Endodermal cell (in vitro differentiated cells): ENCODE data around the gene TIMM8B. TPM values are rescaled to one million over a fixed set of nuclear protein-coding genes. Genes with fewer than 3 reads are reported as not detected.
"Not testable (repeated sequence)": the region's sequence is repeated elsewhere in the genome, so short reads cannot be mapped to it uniquely, and the experiment has no call there.

ENCODE experiments used
- DNase-seq: peaks from one replicate; pipeline ENCODE4 v3.0.0-alpha.2; 2017
- H3K27ac ChIP-seq: 2 replicates; pipeline ENCODE4 v1.5.1; 2013; ENCODE audit warnings: mild to moderate bottlenecking, low read depth, low read length, moderate library complexity
- H3K27me3 ChIP-seq: 2 replicates; pipeline ENCODE4 v1.6.1; 2013; ENCODE audit warnings: mild to moderate bottlenecking, low read length, moderate library complexity; ENCODE audit not compliant: insufficient read depth, control insufficient read depth, poor library complexity, severe bottlenecking
- H3K36me3 ChIP-seq: 2 replicates; pipeline ENCODE4 v1.7.0; 2013; ENCODE audit warnings: mild to moderate bottlenecking, low read length, moderate library complexity; ENCODE audit not compliant: control insufficient read depth, insufficient read depth
- H3K4me1 ChIP-seq: one replicate; pipeline ENCODE4 v1.7.0; 2013; ENCODE audit warnings: low read length; ENCODE audit not compliant: control insufficient read depth, insufficient read depth
- H3K4me3 ChIP-seq: 2 replicates; pipeline ENCODE4 v1.5.1; 2013; ENCODE audit warnings: mild to moderate bottlenecking, low read length, moderate library complexity
- H3K9ac ChIP-seq: 2 replicates; pipeline ENCODE4 v1.6.1; 2013; ENCODE audit warnings: mild to moderate bottlenecking, low read length, moderate library complexity; ENCODE audit not compliant: poor library complexity, severe bottlenecking; ENCODE audit errors: extremely low read depth
- H3K9me3 ChIP-seq: 2 replicates; pipeline ENCODE4 v1.6.1; 2013; ENCODE audit warnings: mild to moderate bottlenecking, low read length, moderate library complexity; ENCODE audit not compliant: control insufficient read depth
- H3K27ac Mint-ChIP-seq: 2 replicates; pipeline ENCODE4 v1.8.0; 2020; ENCODE audit warnings: mixed read lengths
- H3K27me3 Mint-ChIP-seq: 2 replicates; pipeline ENCODE4 v1.8.0; 2021; ENCODE audit warnings: mild to moderate bottlenecking, mixed read lengths; ENCODE audit not compliant: insufficient read depth
- H3K36me3 Mint-ChIP-seq: 2 replicates; pipeline ENCODE4 v1.8.0; 2020; ENCODE audit warnings: low read depth, mixed read lengths
- H3K4me1 Mint-ChIP-seq: 2 replicates; pipeline ENCODE4 v1.8.0; 2020; ENCODE audit warnings: mixed read lengths
- H3K4me3 Mint-ChIP-seq: 2 replicates; pipeline ENCODE4 v1.8.0; 2020; ENCODE audit warnings: mild to moderate bottlenecking, moderate library complexity, mixed read lengths
- H3K9me3 Mint-ChIP-seq: 2 replicates; pipeline ENCODE4 v1.8.0; 2020; ENCODE audit warnings: mild to moderate bottlenecking, mixed read lengths
- CTCF ChIP-seq: fragments of 200-600 bp; sonication (generic); conservative IDR thresholded peaks from 2 replicates; pipeline ENCODE4 v1.5.0; 2021; ENCODE audit warnings: antibody characterized with exemption, mild to moderate bottlenecking
- WGBS, 2 experiments: methylation state at CpG; one replicate each; pipeline versions ENCODE4 v1.1.5 to v1.1.7; 2013; ENCODE audit warnings: missing lambda C conversion rate in 2 of 2, mixed read lengths in 1 of 2; ENCODE audit not compliant: insufficient coverage in 1 of 2, insufficient read length in 1 of 2; 5-methylcytosine and 5-hydroxymethylcytosine counted together
- total RNA-seq, 2 donors: library from RNA; stranded (reverse); fragmentation: NEBNext Ultra II Directional in 1 of 2; extraction: Animal tissue kit (Norgen Biotek cat#: 25700) in 1 of 2; gene quantifications; 2 replicates in 1 of 2; 3 replicates in 1 of 2; pipeline ENCODE4 v1.2.1, GENCODE V29; 2021

TIMM8B gene
- total RNA-seq, 2 donors from 2014 or later, result 65.1 to 71.3 TPM

GRCh38 chr11:112097734-112098528 is 11.4 kb upstream of the TIMM8B start:
- H3K4me3 Mint-ChIP-seq, result no peak overlapping the region
- Histone ChIP-seq H3K4me3 (no peak overlapping the region), H3K27ac (no peak overlapping the region), H3K9me3 (no peaks in the 10 kb centered on the region), H3K4me1 (no peaks in the 10 kb centered on the region), H3K9ac (no peak overlapping the region), H3K27me3 (no peaks in the 10 kb centered on the region), H3K36me3 (peaks cover 8% of the 10 kb centered on the region)
- H3K9me3 Mint-ChIP-seq, result no peaks in the 10 kb centered on the region
- no peak for DNase-seq
- H3K4me1 Mint-ChIP-seq, result no peaks in the 10 kb centered on the region
- no peak for TF ChIP-seq CTCF
- WGBS, 2 experiments, result 94 to 95% methylated on average over 9 to 11 of the region's 11 CpGs
- peaks cover 17% of the 10 kb centered on the region for H3K36me3 Mint-ChIP-seq
- H3K27ac Mint-ChIP-seq, result no peak overlapping the region
- H3K27me3 Mint-ChIP-seq, result no peaks in the 10 kb centered on the region

- Histone ChIP-seq H3K4me1 (no peaks in the 10 kb centered on the region), H3K4me3 (no peak overlapping the region), H3K9ac (no peak overlapping the region), H3K36me3 (peaks cover 26% of the 10 kb centered on the region), H3K9me3 (no peaks in the 10 kb centered on the region), H3K27me3 (no peaks in the 10 kb centered on the region), H3K27ac (no peak overlapping the region)
- H3K27me3 Mint-ChIP-seq, result no peaks in the 10 kb centered on the region
- peaks cover 31% of the 10 kb centered on the region for H3K36me3 Mint-ChIP-seq
- no peaks in the 10 kb centered on the region for H3K4me1 Mint-ChIP-seq
- no peak overlapping the region for H3K4me3 Mint-ChIP-seq
- no peak for DNase-seq
- no peak overlapping the region for H3K27ac Mint-ChIP-seq
- TF ChIP-seq CTCF, result no peak
- no peaks in the 10 kb centered on the region for H3K9me3 Mint-ChIP-seq
Measured at GRCh38 chr11:112096194-112096593, 9.6 kb upstream of the TIMM8B start.

DNA sequence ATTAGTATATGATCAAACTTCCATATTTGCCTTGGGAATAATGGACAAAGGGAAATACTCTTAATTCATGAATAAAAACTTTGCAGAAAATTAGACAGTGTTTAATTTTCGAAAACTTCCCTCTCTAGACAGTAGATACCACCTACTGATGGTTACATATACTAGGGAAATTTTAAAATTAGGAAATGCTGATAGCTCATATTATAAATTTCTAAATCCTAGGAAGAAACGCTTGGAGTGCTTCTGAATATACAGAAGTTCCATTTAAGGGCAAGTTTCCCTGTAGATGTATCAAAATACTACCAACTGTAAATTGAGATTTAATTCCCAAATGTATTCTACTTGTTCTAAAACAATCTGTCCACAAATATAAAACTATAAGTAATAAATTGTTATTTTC is 8.7 kb upstream of the TIMM8B start:
- H3K27me3 Mint-ChIP-seq, H3K27ac Mint-ChIP-seq, DNase-seq, H3K9me3 Mint-ChIP-seq, H3K27ac ChIP-seq, H3K4me1 ChIP-seq, H3K9me3 ChIP-seq, H3K4me3 Mint-ChIP-seq, H3K27me3 ChIP-seq, H3K4me3 ChIP-seq, H3K4me1 Mint-ChIP-seq, H3K9ac ChIP-seq: not testable (repeated sequence)
- H3K36me3 ChIP-seq, result peaks cover 35% of the 10 kb centered on the region
- WGBS, 2 experiments, result 93% methylated on average over 1 of the region's 2 CpGs; no CpG with 5 or more reads in 1 of the 2 experiments
- H3K36me3 Mint-ChIP-seq, result peaks cover 39% of the 10 kb centered on the region
